Activated naive CD8-positive, alpha-beta T cell treated with anti-CD3 and anti-CD28 coated beads for 36 hours (primary cell): Measurements from ENCODE around the gene CDC42BPG. TPM values are rescaled to one million over a fixed set of nuclear protein-coding genes. Genes with fewer than 3 reads are reported as not detected.

Experiments used
- DNase-seq: peaks from one replicate; pipeline ENCODE4 v3.0.0; 2021
- H3K27ac Mint-ChIP-seq: one replicate; pipeline ENCODE4 v1.8.0; 2022; ENCODE audit warnings: mild to moderate bottlenecking, moderate library complexity, mixed read lengths
- H3K27me3 Mint-ChIP-seq: one replicate; pipeline ENCODE4 v1.8.0; 2022; ENCODE audit warnings: mild to moderate bottlenecking, mixed read lengths
- H3K36me3 Mint-ChIP-seq: one replicate; pipeline ENCODE4 v1.8.0; 2021; ENCODE audit warnings: mild to moderate bottlenecking, mixed read lengths
- H3K4me1 Mint-ChIP-seq: one replicate; pipeline ENCODE4 v1.8.0; 2021; ENCODE audit warnings: mixed read lengths
- H3K4me3 Mint-ChIP-seq: one replicate; pipeline ENCODE4 v1.8.0; 2022; ENCODE audit warnings: mild to moderate bottlenecking, moderate library complexity, mixed read lengths
- H3K9me3 Mint-ChIP-seq: one replicate; pipeline ENCODE4 v1.8.0; 2022; ENCODE audit warnings: mixed read lengths
- total RNA-seq, 2 experiments: library from RNA; stranded (reverse); gene quantifications; one replicate each; pipeline ENCODE4 v1.2.3, GENCODE V29; 2021

CDC42BPG gene
- total RNA-seq, result under 1 TPM; 0.46 to 0.54 TPM

- Mint-ChIP-seq H3K9me3 (no peaks in the 10 kb centered on the region), H3K36me3 (no peaks in the 10 kb centered on the region), H3K4me1 (peaks cover 28% of the 10 kb centered on the region), H3K27ac (peak within 1 kb of the TSS; percentile 62), H3K27me3 (no peaks in the 10 kb centered on the region), H3K4me3 (peak within 1 kb of the TSS; percentile 67)
- DNase-seq, result peak; percentile 79
These were observed at the start of gene CDC42BPG for GRCh38 chr11:64844330-64845128. CDC42BPG (minus strand) TSS chr11:64844653; CDS start chr11:64844569, 84 bp downstream.

GRCh38 chr11:64893194-64894069, 49.0 kb upstream of the CDC42BPG start:
- DNase-seq, result no peak
- Mint-ChIP-seq H3K36me3 (peaks cover 3% of the 10 kb centered on the region), H3K4me3 (no peak overlapping the region), H3K9me3 (no peaks in the 10 kb centered on the region), H3K27me3 (no peaks in the 10 kb centered on the region), H3K27ac (no peak overlapping the region), H3K4me1 (peaks cover 1% of the 10 kb centered on the region)

GRCh38 chr11:64892838-64893193, 48.4 kb upstream of the CDC42BPG start:
- no peaks in the 10 kb centered on the region for H3K9me3 Mint-ChIP-seq
- H3K36me3 Mint-ChIP-seq, result peaks cover 3% of the 10 kb centered on the region
- H3K4me1 Mint-ChIP-seq, result peaks cover 6% of the 10 kb centered on the region
- no peak overlapping the region for H3K27ac Mint-ChIP-seq
- H3K27me3 Mint-ChIP-seq, result no peaks in the 10 kb centered on the region
- no peak for DNase-seq
- H3K4me3 Mint-ChIP-seq, result no peak overlapping the region

GRCh38 chr11:64892411-64892831, 48.0 kb upstream of the CDC42BPG start:
- no peaks in the 10 kb centered on the region for H3K9me3 Mint-ChIP-seq
- peaks cover 3% of the 10 kb centered on the region for H3K36me3 Mint-ChIP-seq
- H3K27me3 Mint-ChIP-seq, result no peaks in the 10 kb centered on the region
- DNase-seq, result no peak
- H3K4me3 Mint-ChIP-seq, result no peak overlapping the region
- H3K27ac Mint-ChIP-seq, result no peak overlapping the region
- peaks cover 8% of the 10 kb centered on the region for H3K4me1 Mint-ChIP-seq

GRCh38 chr11:64891880-64892279, 47.4 kb upstream of the CDC42BPG start:
- no peak for DNase-seq
- H3K27ac Mint-ChIP-seq, result no peak overlapping the region

GRCh38 chr11:64891215-64891848, 46.9 kb upstream of the CDC42BPG start:
- Mint-ChIP-seq H3K4me1 (peaks cover 12% of the 10 kb centered on the region), H3K4me3 (no peak overlapping the region), H3K36me3 (peaks cover 3% of the 10 kb centered on the region), H3K27ac (no peak overlapping the region), H3K9me3 (no peaks in the 10 kb centered on the region), H3K27me3 (no peaks in the 10 kb centered on the region)
- DNase-seq, result no peak

More at GRCh38 chr11:64891880-64892279, 47.4 kb upstream of the CDC42BPG start:
- Mint-ChIP-seq H3K9me3 (no peaks in the 10 kb centered on the region), H3K36me3 (peaks cover 3% of the 10 kb centered on the region), H3K4me1 (peaks cover 12% of the 10 kb centered on the region), H3K4me3 (no peak overlapping the region), H3K27me3 (no peaks in the 10 kb centered on the region)

GRCh38 chr11:64890522-64890939, 46.1 kb upstream of the CDC42BPG start:
- H3K4me1 Mint-ChIP-seq, result peaks cover 17% of the 10 kb centered on the region
- H3K27me3 Mint-ChIP-seq, result no peaks in the 10 kb centered on the region
- H3K36me3 Mint-ChIP-seq, result peaks cover 3% of the 10 kb centered on the region
- H3K4me3 Mint-ChIP-seq, result no peak overlapping the region
- no peaks in the 10 kb centered on the region for H3K9me3 Mint-ChIP-seq
- no peak for DNase-seq
- H3K27ac Mint-ChIP-seq, result no peak overlapping the region

GRCh38 chr11:64888729-64889511, 44.5 kb upstream of the CDC42BPG start:
- Mint-ChIP-seq H3K36me3 (no peaks in the 10 kb centered on the region), H3K4me1 (peaks cover 22% of the 10 kb centered on the region), H3K27ac (no peak overlapping the region), H3K9me3 (no peaks in the 10 kb centered on the region), H3K27me3 (no peaks in the 10 kb centered on the region), H3K4me3 (no peak overlapping the region)
- DNase-seq, result no peak

- no peak for DNase-seq
- Mint-ChIP-seq H3K27me3 (no peaks in the 10 kb centered on the region), H3K4me1 (peaks cover 25% of the 10 kb centered on the region), H3K27ac (peak overlapping the region; percentile 55), H3K36me3 (no peaks in the 10 kb centered on the region), H3K9me3 (no peaks in the 10 kb centered on the region), H3K4me3 (peak overlapping the region; percentile 76)
These were observed 43.9 kb upstream of the CDC42BPG start for GRCh38 chr11:64888406-64888728.

GRCh38 chr11:64887757-64888405, 43.4 kb upstream of the CDC42BPG start:
- H3K9me3 Mint-ChIP-seq, result no peaks in the 10 kb centered on the region
- H3K27ac Mint-ChIP-seq, result peak overlapping the region; percentile 62
- peaks cover 26% of the 10 kb centered on the region for H3K4me1 Mint-ChIP-seq

GRCh38 chr11:64887234-64887756, 42.8 kb upstream of the CDC42BPG start:
- no peak for DNase-seq
- H3K9me3 Mint-ChIP-seq, result no peaks in the 10 kb centered on the region
- no peaks in the 10 kb centered on the region for H3K36me3 Mint-ChIP-seq
- no peak overlapping the region for H3K4me3 Mint-ChIP-seq
- peaks cover 27% of the 10 kb centered on the region for H3K4me1 Mint-ChIP-seq
- no peaks in the 10 kb centered on the region for H3K27me3 Mint-ChIP-seq
- peak overlapping the region; percentile 62 for H3K27ac Mint-ChIP-seq

More at GRCh38 chr11:64887757-64888405, 43.4 kb upstream of the CDC42BPG start:
- Mint-ChIP-seq H3K4me3 (peak overlapping the region; percentile 76), H3K36me3 (no peaks in the 10 kb centered on the region), H3K27me3 (no peaks in the 10 kb centered on the region)
- peak; percentile 85 for DNase-seq

GRCh38 chr11:64885367-64886286, 41.2 kb upstream of the CDC42BPG start:
- Mint-ChIP-seq H3K27me3 (no peaks in the 10 kb centered on the region), H3K27ac (peak overlapping the region; percentile 81), H3K9me3 (no peaks in the 10 kb centered on the region), H3K36me3 (no peaks in the 10 kb centered on the region), H3K4me1 (peaks cover 40% of the 10 kb centered on the region), H3K4me3 (peak overlapping the region; percentile 30)
- no peak for DNase-seq

GRCh38 chr11:64884019-64884418, 39.6 kb upstream of the CDC42BPG start:
- H3K27ac Mint-ChIP-seq, result peak overlapping the region; percentile 14
- no peaks in the 10 kb centered on the region for H3K27me3 Mint-ChIP-seq
- peaks cover 56% of the 10 kb centered on the region for H3K4me1 Mint-ChIP-seq
- no peak for DNase-seq
- H3K9me3 Mint-ChIP-seq, result no peaks in the 10 kb centered on the region
- H3K36me3 Mint-ChIP-seq, result peaks cover 1% of the 10 kb centered on the region
- no peak overlapping the region for H3K4me3 Mint-ChIP-seq
